Endothelial cell of umbilical vein (primary cell): ENCODE data around the gene TRIM47. TPM values are rescaled to one million over a fixed set of nuclear protein-coding genes. Genes with fewer than 3 reads are reported as not detected.
A peak's percentile ranks its signal among the peaks of the same experiment; 100 is the strongest.

ENCODE experiments used
- BruUV-seq: library from RNA; stranded (reverse); fragments of 400-500 nt; replicated peaks from 2 replicates; lab custom pipeline; 2021; lab: Mats Ljungman, UMichigan
- CTCF ChIA-PET: fragments of 300-600, 350-600 bp; sonication (Branson Sonifier 250); formaldehyde crosslinking; loops from one replicate; lab custom pipeline; 2021; ENCODE audit warnings: antibody characterized with exemption, inconsistent platforms; lab: Charles Lee
- POLR2A ChIA-PET: fragments of 300-600, 350-600 bp; sonication (Branson Sonifier 250); formaldehyde crosslinking; loops from one replicate; lab custom pipeline; 2021; ENCODE audit warnings: antibody characterized with exemption, inconsistent platforms; lab: Charles Lee
- DNase-seq: peaks from one replicate; pipeline ENCODE4 v3.0.0-alpha.2; 2011; ENCODE audit warnings: low read depth, low spot score
- FAIRE-seq: peaks from 2 replicates; lab custom pipeline; 2011; peaks lifted over from hg19 to GRCh38; lab: Jason Lieb, UNC
- H2AFZ ChIP-seq: 2 replicates; pipeline ENCODE4 v1.6.0; 2012; ENCODE audit warnings: low read depth, low read length, control low read depth, inconsistent platforms
- H3K27ac ChIP-seq: 2 replicates; pipeline ENCODE4 v1.5.1; 2011; ENCODE audit warnings: low read depth, mild to moderate bottlenecking, control low read depth, low read length, moderate library complexity; ENCODE audit not compliant: insufficient read depth
- H3K27me3 ChIP-seq, 2 experiments: 2 replicates each; pipeline versions ENCODE4 v1.6.0 to v1.6.1; 2011; ENCODE audit warnings: low read length in 2 of 2, mixed read lengths in 1 of 2; ENCODE audit not compliant: control insufficient read depth in 2 of 2, insufficient read depth in 2 of 2
- H3K36me3 ChIP-seq, 2 experiments: 2 replicates in 1 of 2; 3 replicates in 1 of 2; pipeline ENCODE4 v1.5.1; 2011; ENCODE audit warnings: low read length in 2 of 2, mild to moderate bottlenecking in 1 of 2, moderate library complexity in 1 of 2; ENCODE audit not compliant: control insufficient read depth in 2 of 2, insufficient read depth in 2 of 2; ENCODE audit errors: extremely low read depth in 1 of 2
- H3K4me1 ChIP-seq: 3 replicates; pipeline ENCODE4 v1.5.1; 2011; ENCODE audit warnings: mild to moderate bottlenecking, low read length; ENCODE audit not compliant: control insufficient read depth, insufficient read depth; ENCODE audit errors: extremely low read depth
- H3K4me2 ChIP-seq: 2 replicates; pipeline ENCODE4 v1.6.1; 2011; ENCODE audit warnings: low read length, control low read depth, mixed read lengths; ENCODE audit not compliant: insufficient read depth
- H3K4me3 ChIP-seq, 3 experiments: fragments of 200-600 bp in 1 of 3; sonication (generic), shearing (Covaris generic) in 1 of 3; replicated peaks in 1 of 3; 2 replicates each; pipeline ENCODE4 v1.5.1; 2011 to 2016; ENCODE audit warnings: control low read depth in 3 of 3, low read length in 3 of 3, mild to moderate bottlenecking in 2 of 3, inconsistent platforms in 1 of 3, low read depth in 1 of 3, moderate library complexity in 1 of 3; ENCODE audit not compliant: insufficient read depth in 1 of 3
- H3K79me2 ChIP-seq: 2 replicates; pipeline ENCODE4 v1.6.0; 2012; ENCODE audit warnings: low read length, inconsistent platforms; ENCODE audit not compliant: control insufficient read depth, insufficient read depth
- H3K9ac ChIP-seq: replicated peaks from 2 replicates; pipeline ENCODE3; 2011; ENCODE audit warnings: low read length, control low read depth; ENCODE audit not compliant: insufficient read depth; ENCODE audit errors: extremely low read depth
- H3K9me1 ChIP-seq: replicated peaks from 3 replicates; pipeline ENCODE4 v1.6.0; 2011; ENCODE audit warnings: mild to moderate bottlenecking, low read length; ENCODE audit not compliant: control insufficient read depth, insufficient read depth; ENCODE audit errors: extremely low read depth
- H3K9me3 ChIP-seq: replicated peaks from 2 replicates; pipeline ENCODE4 v1.5.1; 2012; ENCODE audit warnings: low read length, inconsistent platforms; ENCODE audit not compliant: control insufficient read depth, insufficient read depth
- H4K20me1 ChIP-seq: replicated peaks from 2 replicates; pipeline ENCODE3; 2011; ENCODE audit warnings: mild to moderate bottlenecking, low read length; ENCODE audit not compliant: control insufficient read depth, insufficient read depth; ENCODE audit errors: extremely low read depth
- CTCF ChIP-seq, 2 donors: IDR thresholded peaks; 1 replicate in 1 of 2; 2 replicates in 1 of 2; pipeline ENCODE4 v1.5.1; 2011; ENCODE audit warnings: low read length in 2 of 2, mild to moderate bottlenecking in 2 of 2, moderate library complexity in 2 of 2, control low read depth in 1 of 2, inconsistent platforms in 1 of 2, low read depth in 1 of 2; ENCODE audit not compliant: insufficient read depth in 1 of 2; ENCODE audit errors: extremely low read depth in 1 of 2
- EZH2 ChIP-seq: IDR thresholded peaks from 2 replicates; pipeline ENCODE4 v1.6.1; 2012; ENCODE audit warnings: borderline replicate concordance, low read depth, mild to moderate bottlenecking, moderate library complexity, low read length, inconsistent platforms; ENCODE audit not compliant: severe bottlenecking
- FOS ChIP-seq: IDR thresholded peaks from 2 replicates; pipeline ENCODE4 v1.6.1; 2011; ENCODE audit warnings: mild to moderate bottlenecking, low read length, moderate library complexity, borderline replicate concordance; ENCODE audit not compliant: insufficient read depth
- GATA2 ChIP-seq: IDR thresholded peaks from 2 replicates; pipeline ENCODE4 v1.7.0; 2011; ENCODE audit warnings: low read depth, mild to moderate bottlenecking, moderate library complexity, mixed read lengths, low read length; ENCODE audit not compliant: insufficient read length, insufficient read depth
- JUN ChIP-seq: IDR thresholded peaks from 2 replicates; pipeline ENCODE4 v1.6.1; 2011; ENCODE audit warnings: borderline replicate concordance, low read depth; ENCODE audit not compliant: insufficient read length, insufficient read depth
- MAX ChIP-seq: IDR thresholded peaks from 2 replicates; pipeline ENCODE4 v1.6.1; 2011; ENCODE audit not compliant: insufficient read depth, insufficient read length
- MYC ChIP-seq: IDR thresholded peaks from one replicate; pipeline ENCODE4 v1.6.1; 2011; ENCODE audit warnings: mild to moderate bottlenecking, low read depth, low read length
- POLR2A ChIP-seq: IDR thresholded peaks from 2 replicates; pipeline ENCODE4 v1.6.1; 2012; ENCODE audit warnings: low read depth, mild to moderate bottlenecking, control low read depth, low read length
- POLR2AphosphoS5 ChIP-seq: IDR thresholded peaks from 2 replicates; pipeline ENCODE4 v1.6.1; 2012; ENCODE audit warnings: low read depth, mild to moderate bottlenecking, control low read depth, low read length, moderate library complexity; ENCODE audit not compliant: insufficient read depth
- dilution Hi-C: fragments of 300-500 bp; cut with MboI; formaldehyde crosslinking; loops from one replicate; pipeline ENCODE4 v1.15.0; 2019; ENCODE audit warnings: low sequenced_read_pairs; ENCODE audit not compliant: extremely low pct_ligation_motif_present
- intact Hi-C: fragments of 100-400 bp; cut with micrococcal nuclease; formaldehyde crosslinking; loops from one replicate; pipeline ENCODE4 v1.10.0; 2022
- polyA plus RNA-seq, 4 experiments: library from polyadenylated mRNA; depleted of rRNA in 3 of 4; stranded (reverse) in 3 of 4; unstranded in 1 of 4; fragments of >200 nt; gene quantifications; 2 replicates each; pipeline versions ENCODE4 v1.2.1 to v1.2.3, GENCODE V29; 2011 to 2012; ENCODE audit warnings: missing spikeins in 1 of 4
- total RNA-seq: library from RNA; stranded (reverse); gene quantifications from 2 replicates; pipeline ENCODE4 v1.2.3, GENCODE V29; 2021

TRIM47 gene
- total and polyA plus RNA-seq, 2 donors (not counting 3 experiments of a cell fraction or from before 2014, with no cell fraction given), result 67.7 to 75.1 TPM

- dilution Hi-C loops (no loop called here), intact Hi-C loops (loop anchor here (2.0 to 5.0 kb wide), 3 partner anchors 43 to 120 kb away; partner anchors contain the start of genes UNC13D and WBP2)
- no peak for TF ChIP-seq MYC
- no peaks in the 10 kb centered on the region for H4K20me1 ChIP-seq
- H3K36me3 ChIP-seq, result peaks cover 7 to 28% of the 10 kb centered on the region in 2 experiments
- peak overlapping the region in 1 of 3 experiments; percentile 58 for H3K4me3 ChIP-seq
- H3K27ac ChIP-seq, result no peak overlapping the region
- BruUV-seq, result TSS peak; percentile 19
- no peak overlapping the region for H2AFZ ChIP-seq
- no peaks in the 10 kb centered on the region for H3K9me1 ChIP-seq
- H3K9me3 ChIP-seq, result no peaks in the 10 kb centered on the region
- ChIA-PET POLR2A (interaction anchor here (1.0 kb wide), 1 partner anchor 42 kb away, joined by 6 read pairs; the partner anchor contains the start of gene WBP2), CTCF (interaction anchor here (0.7 to 3.6 kb wide), 14 partner anchors 10 to 144 kb away, joined by 3 to 42 read pairs (median 6); partner anchors contain the start of genes GALK1, TRIM47 and WBP2)
- H3K79me2 ChIP-seq, result peaks cover 22% of the 10 kb centered on the region
- peak overlapping the region; percentile 24 for H3K4me2 ChIP-seq
- H3K4me1 ChIP-seq, result peaks cover 11% of the 10 kb centered on the region
- FAIRE-seq (no peak), DNase-seq (no peak)
- H3K9ac ChIP-seq, result no peak overlapping the region
- H3K27me3 ChIP-seq, result no peaks in the 10 kb centered on the region
Measured at GRCh38 chr17:75897160-75898019, 19.0 kb upstream of the TRIM47 start.

GRCh38 chr17:75896415-75897159, 18.2 kb upstream of the TRIM47 start, which contains the start of gene TRIM65:
Gene TRIM65 (minus strand): TSS chr17:75896951. CDS start chr17:75896937, 14 bp downstream.
- Histone ChIP-seq H3K79me2 (peaks cover 22% of the 10 kb centered on the region), H3K27ac (peak within 1 kb of the TSS; percentile 67), H3K9ac (peak within 1 kb of the TSS; percentile 70), H3K4me3 (peak within 1 kb of the TSS; percentile 50 to 58 (median 57)), H4K20me1 (no peaks in the 10 kb centered on the region), H2AFZ (peak within 1 kb of the TSS; percentile 80), H3K9me3 (no peaks in the 10 kb centered on the region), H3K4me1 (peaks cover 11% of the 10 kb centered on the region), H3K9me1 (no peaks in the 10 kb centered on the region), H3K27me3 (no peaks in the 10 kb centered on the region), H3K36me3 (peaks cover 7 to 26% of the 10 kb centered on the region in 2 experiments), H3K4me2 (peak within 1 kb of the TSS; percentile 49)
- ChIA-PET CTCF (interaction anchor here (0.7 to 3.6 kb wide), 26 partner anchors 8 to 143 kb away, joined by 3 to 42 read pairs (median 4); partner anchors contain the start of genes GALK1, MRPL38, TRIM47 and WBP2), POLR2A (interaction anchor here (1.3 kb wide), 1 partner anchor 117 kb away, joined by 4 read pairs; no protein-coding TSS in a partner anchor)
- dilution Hi-C loops, result no loop called here
- BruUV-seq, result no TSS peak
- TF ChIP-seq FOS, result peak; percentile 52
- TF ChIP-seq MYC, result peak; percentile 6
- peak; percentile 31 to 42 for TF ChIP-seq CTCF (IDR thresholded peaks at IDR 0.05; ENCODE audit: extremely low read depth in 1 of 2, insufficient read depth in 1 of 2, low read depth in 1 of 2, low read length in 2 of 2)
- no peak for TF ChIP-seq JUN
- TF ChIP-seq MAX, result peak; percentile 31
- no peak for TF ChIP-seq EZH2
- no peak for TF ChIP-seq GATA2
- TF ChIP-seq POLR2A, result peak; percentile 79
- peak; percentile 79 for TF ChIP-seq POLR2AphosphoS5
- intact Hi-C loops, result loop anchor here (1.0 to 5.0 kb wide), 4 partner anchors 19 to 119 kb away; partner anchors contain the start of genes UNC13D and WBP2
- FAIRE-seq, result peak; percentile 37
- DNase-seq, result peak; percentile 69
